Endothelial cell of umbilical vein (primary cell): ENCODE measurements around the gene LPAR1. TPM values are rescaled to one million over a fixed set of nuclear protein-coding genes. Genes with fewer than 3 reads are reported as not detected.

Source experiments
- BruUV-seq: library from RNA; stranded (reverse); fragments of 400-500 nt; replicated peaks from 2 replicates; lab custom pipeline; 2021; lab: Mats Ljungman, UMichigan
- CTCF ChIA-PET: fragments of 300-600, 350-600 bp; sonication (Branson Sonifier 250); formaldehyde crosslinking; loops from one replicate; lab custom pipeline; 2021; ENCODE audit warnings: antibody characterized with exemption, inconsistent platforms; lab: Charles Lee
- POLR2A ChIA-PET: fragments of 300-600, 350-600 bp; sonication (Branson Sonifier 250); formaldehyde crosslinking; loops from one replicate; lab custom pipeline; 2021; ENCODE audit warnings: antibody characterized with exemption, inconsistent platforms; lab: Charles Lee
- DNase-seq: peaks from one replicate; pipeline ENCODE4 v3.0.0-alpha.2; 2011; ENCODE audit warnings: low read depth, low spot score
- FAIRE-seq: peaks from 2 replicates; lab custom pipeline; 2011; peaks lifted over from hg19 to GRCh38; lab: Jason Lieb, UNC
- H2AFZ ChIP-seq: 2 replicates; pipeline ENCODE4 v1.6.0; 2012; ENCODE audit warnings: low read depth, low read length, control low read depth, inconsistent platforms
- H3K27ac ChIP-seq: 2 replicates; pipeline ENCODE4 v1.5.1; 2011; ENCODE audit warnings: low read depth, mild to moderate bottlenecking, control low read depth, low read length, moderate library complexity; ENCODE audit not compliant: insufficient read depth
- H3K27me3 ChIP-seq, 2 experiments: 2 replicates each; pipeline versions ENCODE4 v1.6.0 to v1.6.1; 2011; ENCODE audit warnings: low read length in 2 of 2, mixed read lengths in 1 of 2; ENCODE audit not compliant: control insufficient read depth in 2 of 2, insufficient read depth in 2 of 2
- H3K36me3 ChIP-seq, 2 experiments: 2 replicates in 1 of 2; 3 replicates in 1 of 2; pipeline ENCODE4 v1.5.1; 2011; ENCODE audit warnings: low read length in 2 of 2, mild to moderate bottlenecking in 1 of 2, moderate library complexity in 1 of 2; ENCODE audit not compliant: control insufficient read depth in 2 of 2, insufficient read depth in 2 of 2; ENCODE audit errors: extremely low read depth in 1 of 2
- H3K4me1 ChIP-seq: 3 replicates; pipeline ENCODE4 v1.5.1; 2011; ENCODE audit warnings: mild to moderate bottlenecking, low read length; ENCODE audit not compliant: control insufficient read depth, insufficient read depth; ENCODE audit errors: extremely low read depth
- H3K4me2 ChIP-seq: 2 replicates; pipeline ENCODE4 v1.6.1; 2011; ENCODE audit warnings: low read length, control low read depth, mixed read lengths; ENCODE audit not compliant: insufficient read depth
- H3K4me3 ChIP-seq, 3 experiments: fragments of 200-600 bp in 1 of 3; sonication (generic), shearing (Covaris generic) in 1 of 3; replicated peaks in 1 of 3; 2 replicates each; pipeline ENCODE4 v1.5.1; 2011 to 2016; ENCODE audit warnings: control low read depth in 3 of 3, low read length in 3 of 3, mild to moderate bottlenecking in 2 of 3, inconsistent platforms in 1 of 3, low read depth in 1 of 3, moderate library complexity in 1 of 3; ENCODE audit not compliant: insufficient read depth in 1 of 3
- H3K79me2 ChIP-seq: 2 replicates; pipeline ENCODE4 v1.6.0; 2012; ENCODE audit warnings: low read length, inconsistent platforms; ENCODE audit not compliant: control insufficient read depth, insufficient read depth
- H3K9ac ChIP-seq: replicated peaks from 2 replicates; pipeline ENCODE3; 2011; ENCODE audit warnings: low read length, control low read depth; ENCODE audit not compliant: insufficient read depth; ENCODE audit errors: extremely low read depth
- H3K9me1 ChIP-seq: replicated peaks from 3 replicates; pipeline ENCODE4 v1.6.0; 2011; ENCODE audit warnings: mild to moderate bottlenecking, low read length; ENCODE audit not compliant: control insufficient read depth, insufficient read depth; ENCODE audit errors: extremely low read depth
- H3K9me3 ChIP-seq: replicated peaks from 2 replicates; pipeline ENCODE4 v1.5.1; 2012; ENCODE audit warnings: low read length, inconsistent platforms; ENCODE audit not compliant: control insufficient read depth, insufficient read depth
- H4K20me1 ChIP-seq: replicated peaks from 2 replicates; pipeline ENCODE3; 2011; ENCODE audit warnings: mild to moderate bottlenecking, low read length; ENCODE audit not compliant: control insufficient read depth, insufficient read depth; ENCODE audit errors: extremely low read depth
- CTCF ChIP-seq, 2 donors: IDR thresholded peaks; 1 replicate in 1 of 2; 2 replicates in 1 of 2; pipeline ENCODE4 v1.5.1; 2011; ENCODE audit warnings: low read length in 2 of 2, mild to moderate bottlenecking in 2 of 2, moderate library complexity in 2 of 2, control low read depth in 1 of 2, inconsistent platforms in 1 of 2, low read depth in 1 of 2; ENCODE audit not compliant: insufficient read depth in 1 of 2; ENCODE audit errors: extremely low read depth in 1 of 2
- EZH2 ChIP-seq: IDR thresholded peaks from 2 replicates; pipeline ENCODE4 v1.6.1; 2012; ENCODE audit warnings: borderline replicate concordance, low read depth, mild to moderate bottlenecking, moderate library complexity, low read length, inconsistent platforms; ENCODE audit not compliant: severe bottlenecking
- FOS ChIP-seq: IDR thresholded peaks from 2 replicates; pipeline ENCODE4 v1.6.1; 2011; ENCODE audit warnings: mild to moderate bottlenecking, low read length, moderate library complexity, borderline replicate concordance; ENCODE audit not compliant: insufficient read depth
- GATA2 ChIP-seq: IDR thresholded peaks from 2 replicates; pipeline ENCODE4 v1.7.0; 2011; ENCODE audit warnings: low read depth, mild to moderate bottlenecking, moderate library complexity, mixed read lengths, low read length; ENCODE audit not compliant: insufficient read length, insufficient read depth
- JUN ChIP-seq: IDR thresholded peaks from 2 replicates; pipeline ENCODE4 v1.6.1; 2011; ENCODE audit warnings: borderline replicate concordance, low read depth; ENCODE audit not compliant: insufficient read length, insufficient read depth
- MYC ChIP-seq: IDR thresholded peaks from one replicate; pipeline ENCODE4 v1.6.1; 2011; ENCODE audit warnings: mild to moderate bottlenecking, low read depth, low read length
- POLR2A ChIP-seq: IDR thresholded peaks from 2 replicates; pipeline ENCODE4 v1.6.1; 2012; ENCODE audit warnings: low read depth, mild to moderate bottlenecking, control low read depth, low read length
- POLR2AphosphoS5 ChIP-seq: IDR thresholded peaks from 2 replicates; pipeline ENCODE4 v1.6.1; 2012; ENCODE audit warnings: low read depth, mild to moderate bottlenecking, control low read depth, low read length, moderate library complexity; ENCODE audit not compliant: insufficient read depth
- dilution Hi-C: fragments of 300-500 bp; cut with MboI; formaldehyde crosslinking; loops from one replicate; pipeline ENCODE4 v1.15.0; 2019; ENCODE audit warnings: low sequenced_read_pairs; ENCODE audit not compliant: extremely low pct_ligation_motif_present
- intact Hi-C: fragments of 100-400 bp; cut with micrococcal nuclease; formaldehyde crosslinking; loops from one replicate; pipeline ENCODE4 v1.10.0; 2022
- polyA plus RNA-seq, 4 experiments: library from polyadenylated mRNA; depleted of rRNA in 3 of 4; stranded (reverse) in 3 of 4; unstranded in 1 of 4; fragments of >200 nt; gene quantifications; 2 replicates each; pipeline versions ENCODE4 v1.2.1 to v1.2.3, GENCODE V29; 2011 to 2012; ENCODE audit warnings: missing spikeins in 1 of 4
- total RNA-seq: library from RNA; stranded (reverse); gene quantifications from 2 replicates; pipeline ENCODE4 v1.2.3, GENCODE V29; 2021
- TF ChIP-seq, protein P1 (sequence below): IDR thresholded peaks from 2 replicates; pipeline ENCODE4 v1.6.1; 2011; ENCODE audit not compliant: insufficient read depth, insufficient read length

LPAR1 gene
- total and polyA plus RNA-seq, 2 donors (not counting 3 experiments of a cell fraction or from before 2014, with no cell fraction given) = 0.88 to 3.0 TPM

GRCh38 chr9:110895147-110895905 is 142.9 kb downstream of the LPAR1 start:
- Histone ChIP-seq H3K9me3 (no peaks in the 10 kb centered on the region), H3K4me1 (no peaks in the 10 kb centered on the region), H3K4me2 (no peak overlapping the region), H3K9ac (no peak overlapping the region), H3K79me2 (no peaks in the 10 kb centered on the region), H3K36me3 (no peaks in the 10 kb centered on the region), H3K4me3 (no peak overlapping the region), H2AFZ (no peak overlapping the region), H3K27me3 (no peaks in the 10 kb centered on the region), H4K20me1 (no peaks in the 10 kb centered on the region), H3K9me1 (no peaks in the 10 kb centered on the region), H3K27ac (no peak overlapping the region)
- DNase-seq (no peak), FAIRE-seq (no peak)
- intact Hi-C loops = no loop called here
- CTCF ChIA-PET = no interaction called here
- dilution Hi-C loops = no loop called here
- no TSS peak for BruUV-seq
- POLR2A ChIA-PET = no interaction called here
- no peak for TF ChIP-seq JUN
- no peak for TF ChIP-seq MYC
- TF ChIP-seq EZH2 = no peak
- no peak for TF ChIP-seq GATA2
- no peak for TF ChIP-seq POLR2A
- no peak for TF ChIP-seq POLR2AphosphoS5
- TF ChIP-seq, protein P1, sequence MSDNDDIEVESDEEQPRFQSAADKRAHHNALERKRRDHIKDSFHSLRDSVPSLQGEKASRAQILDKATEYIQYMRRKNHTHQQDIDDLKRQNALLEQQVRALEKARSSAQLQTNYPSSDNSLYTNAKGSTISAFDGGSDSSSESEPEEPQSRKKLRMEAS = no peak
- TF ChIP-seq FOS = no peak
- no peak for TF ChIP-seq CTCF (IDR thresholded peaks at IDR 0.05; ENCODE audit: extremely low read depth in 1 of 2, insufficient read depth in 1 of 2, low read depth in 1 of 2, low read length in 2 of 2)
